ENCODE measurements around the gene RAB6A.
A peak's percentile ranks its signal among the peaks of the same experiment; 100 is the strongest.
"Not testable (repeated sequence)": the region's sequence is repeated elsewhere in the genome, so short reads cannot be mapped to it uniquely, and the experiment has no call there.

RAB6A gene

GRCh38 chr11:73789279-73789670, 28.4 kb upstream of the RAB6A start:
- no peak overlapping the region for H3K27ac ChIP-seq (ENCODE audit: low read length)
- no peak for DNase-seq

GRCh38 chr11:73787643-73788558, 27.0 kb upstream of the RAB6A start, which contains the start of gene MRPL48:
Gene MRPL48 (plus strand): TSS chr11:73787874. CDS start chr11:73787972, 98 bp downstream.
- peaks cover 14% of the 10 kb centered on the region for H3K4me1 ChIP-seq (ENCODE audit: low read length)
- H3K79me2 ChIP-seq (ENCODE audit: low read length) = peaks cover 45% of the 10 kb centered on the region
- H4K20me1 ChIP-seq (ENCODE audit: insufficient read depth, low read length) = no peaks in the 10 kb centered on the region
- peak; percentile 90 for DNase-seq
- no peaks in the 10 kb centered on the region for H3K9me2 ChIP-seq (replicated peaks; ENCODE audit: insufficient read depth, low read length)
- peaks cover 9% of the 10 kb centered on the region; the same call in 1 of the 2 replicates for H3F3A ChIP-seq (ENCODE audit: insufficient read depth, low read length)
- peak within 1 kb of the TSS; percentile 94 for H3K4me2 ChIP-seq (ENCODE audit: low read depth, low read length)
- no peaks in the 10 kb centered on the region for H3K36me3 ChIP-seq (replicated peaks; ENCODE audit: insufficient read depth, low read length)
- no peaks in the 10 kb centered on the region for H3K9me3 ChIP-seq (replicated peaks; ENCODE audit: insufficient read depth, low read length)
- TF ChIP-seq CTCF (IDR thresholded peaks at IDR 0.05; ENCODE audit: low read length) = no peak
- no peak for TF ChIP-seq EZH2phosphoT487 (IDR thresholded peaks at IDR 0.05; ENCODE audit: low read length)
- TF ChIP-seq EZH2 (optimal IDR thresholded peaks at IDR 0.05; ENCODE audit: low read depth, low read length) = no peak
- peak within 1 kb of the TSS; percentile 90 for H3K4me3 ChIP-seq (ENCODE audit: low read length)
- peak within 1 kb of the TSS; percentile 88 for H3K9ac ChIP-seq (ENCODE audit: low read length)
- no peaks in the 10 kb centered on the region for H3K27me3 ChIP-seq (replicated peaks; ENCODE audit: insufficient read depth, low read length)
- peak within 1 kb of the TSS; percentile 91 for H3K27ac ChIP-seq (ENCODE audit: low read length)
- peak within 1 kb of the TSS; percentile 98 for H2AFZ ChIP-seq (ENCODE audit: low read length)

More at GRCh38 chr11:73789279-73789670, 28.4 kb upstream of the RAB6A start:
- H3K9ac ChIP-seq (ENCODE audit: low read length) = no peak overlapping the region
- H2AFZ ChIP-seq (ENCODE audit: low read length) = peak overlapping the region; percentile 7; the same call in 1 of the 2 replicates
- H4K20me1 ChIP-seq (ENCODE audit: insufficient read depth, low read length) = no peaks in the 10 kb centered on the region
- H3K36me3 ChIP-seq (replicated peaks; ENCODE audit: insufficient read depth, low read length) = no peaks in the 10 kb centered on the region
- peak overlapping the region; percentile 92; the same call in 1 of the 2 replicates for H3K4me2 ChIP-seq (ENCODE audit: low read depth, low read length)
- no peaks in the 10 kb centered on the region for H3K9me2 ChIP-seq (replicated peaks; ENCODE audit: insufficient read depth, low read length)
- TF ChIP-seq EZH2phosphoT487 (IDR thresholded peaks at IDR 0.05; ENCODE audit: low read length) (no peak), EZH2 (optimal IDR thresholded peaks at IDR 0.05; ENCODE audit: low read depth, low read length) (no peak), CTCF (IDR thresholded peaks at IDR 0.05; ENCODE audit: low read length) (no peak)
- H3F3A ChIP-seq (ENCODE audit: insufficient read depth, low read length) = peaks cover 9% of the 10 kb centered on the region; the same call in 1 of the 2 replicates
- no peaks in the 10 kb centered on the region for H3K9me3 ChIP-seq (replicated peaks; ENCODE audit: insufficient read depth, low read length)
- H3K79me2 ChIP-seq (ENCODE audit: low read length) = peaks cover 58% of the 10 kb centered on the region
- H3K4me1 ChIP-seq (ENCODE audit: low read length) = peaks cover 14% of the 10 kb centered on the region
- no peaks in the 10 kb centered on the region for H3K27me3 ChIP-seq (replicated peaks; ENCODE audit: insufficient read depth, low read length)
- 0 out of 2 replicates have a peak overlapping the region, but pooled peaks have one; percentile 90 for H3K4me3 ChIP-seq (ENCODE audit: low read length)

GRCh38 chr11:73787051-73787642, 26.3 kb upstream of the RAB6A start:
- peaks cover 11% of the 10 kb centered on the region for H3K4me1 ChIP-seq (ENCODE audit: low read length)
- peak overlapping the region; percentile 94 for H3K4me2 ChIP-seq (ENCODE audit: low read depth, low read length)
- H3K4me3 ChIP-seq (ENCODE audit: low read length) = peak overlapping the region; percentile 90
- H3K27ac ChIP-seq (ENCODE audit: low read length) = peak overlapping the region; percentile 91; the same call in 1 of the 2 replicates
- H3K27me3 ChIP-seq (replicated peaks; ENCODE audit: insufficient read depth, low read length) = no peaks in the 10 kb centered on the region
- peak overlapping the region; percentile 88 for H3K9ac ChIP-seq (ENCODE audit: low read length)
- H2AFZ ChIP-seq (ENCODE audit: low read length) = peak overlapping the region; percentile 98
- H4K20me1 ChIP-seq (ENCODE audit: insufficient read depth, low read length) = no peaks in the 10 kb centered on the region
- H3K79me2 ChIP-seq (ENCODE audit: low read length) = peaks cover 38% of the 10 kb centered on the region
- no peaks in the 10 kb centered on the region for H3K9me3 ChIP-seq (replicated peaks; ENCODE audit: insufficient read depth, low read length)
- no peak for DNase-seq
- TF ChIP-seq EZH2phosphoT487 (IDR thresholded peaks at IDR 0.05; ENCODE audit: low read length) (no peak), CTCF (IDR thresholded peaks at IDR 0.05; ENCODE audit: low read length) (no peak), EZH2 (optimal IDR thresholded peaks at IDR 0.05; ENCODE audit: low read depth, low read length) (no peak)
- no peaks in the 10 kb centered on the region for H3K9me2 ChIP-seq (replicated peaks; ENCODE audit: insufficient read depth, low read length)
- H3F3A ChIP-seq (ENCODE audit: insufficient read depth, low read length) = peaks cover 9% of the 10 kb centered on the region; the same call in 1 of the 2 replicates
- no peaks in the 10 kb centered on the region for H3K36me3 ChIP-seq (replicated peaks; ENCODE audit: insufficient read depth, low read length)

- peaks cover 12% of the 10 kb centered on the region; the same call in 1 of the 2 replicates for H3F3A ChIP-seq (ENCODE audit: insufficient read depth, low read length)
- peaks cover 21% of the 10 kb centered on the region for H3K79me2 ChIP-seq (ENCODE audit: low read length)
- H3K9me3 ChIP-seq (replicated peaks; ENCODE audit: insufficient read depth, low read length); H2AFZ ChIP-seq (ENCODE audit: low read length); H3K36me3 ChIP-seq (replicated peaks; ENCODE audit: insufficient read depth, low read length); DNase-seq; H3K9me2 ChIP-seq (replicated peaks; ENCODE audit: insufficient read depth, low read length); H4K20me1 ChIP-seq (ENCODE audit: insufficient read depth, low read length); H3K4me3 ChIP-seq (ENCODE audit: low read length); H3K9ac ChIP-seq (ENCODE audit: low read length); H3K27ac ChIP-seq (ENCODE audit: low read length); H3K27me3 ChIP-seq (replicated peaks; ENCODE audit: insufficient read depth, low read length); H3K4me2 ChIP-seq (ENCODE audit: low read depth, low read length): not testable (repeated sequence)
- H3K4me1 ChIP-seq (ENCODE audit: low read length) = peaks cover 11% of the 10 kb centered on the region
Observed at GRCh38 chr11:73785467-73785866, 24.6 kb upstream of the RAB6A start.

Data from MM.1S (cell line).